H1 (cell line): ENCODE results near the gene PIBF1. TPM values are rescaled to one million over a fixed set of nuclear protein-coding genes. Genes with fewer than 3 reads are reported as not detected.

Source experiments
- CTCF ChIA-PET: fragments of 300-600 bp; sonication (Branson Sonifier 250); formaldehyde crosslinking; loops from one replicate; lab custom pipeline; 2021; ENCODE audit not compliant: partially characterized antibody; lab: Charles Lee
- POLR2A ChIA-PET: fragments of 300-600 bp; sonication (Branson Sonifier 250); formaldehyde crosslinking; loops from one replicate; lab custom pipeline; 2021; ENCODE audit warnings: inconsistent platforms; ENCODE audit not compliant: partially characterized antibody; lab: Charles Lee
- DNase-seq, 2 experiments: peaks; one replicate each; pipeline versions ENCODE4 v3.0.0 to v3.0.0-alpha.2; 2010 to 2022; ENCODE audit warnings: low spot score in 2 of 2, low read depth in 1 of 2, mixed read lengths in 1 of 2
- FAIRE-seq: peaks from 2 replicates; lab custom pipeline; 2011; peaks lifted over from hg19 to GRCh38; lab: Jason Lieb, UNC
- H2AFZ ChIP-seq: 2 replicates; pipeline ENCODE4 v1.8.1; 2012; ENCODE audit warnings: low read length, inconsistent platforms
- H2AK5ac ChIP-seq: 2 replicates; pipeline ENCODE4 v1.6.1; 2013; ENCODE audit warnings: low read depth, low read length
- H2BK120ac ChIP-seq: replicated peaks from 2 replicates; pipeline ENCODE3; 2013; ENCODE audit warnings: low read depth, low read length, inconsistent platforms
- H2BK12ac ChIP-seq: 2 replicates; pipeline ENCODE4 v1.6.1; 2013; ENCODE audit warnings: low read depth, low read length
- H2BK15ac ChIP-seq: 2 replicates; pipeline ENCODE4 v1.6.1; 2013; ENCODE audit warnings: low read length
- H2BK20ac ChIP-seq: 2 replicates; pipeline ENCODE4 v1.6.1; 2013; ENCODE audit warnings: low read length
- H2BK5ac ChIP-seq: 2 replicates; pipeline ENCODE4 v1.6.1; 2013; ENCODE audit warnings: low read depth, low read length
- H3K14ac ChIP-seq: 2 replicates; pipeline ENCODE4 v1.6.1; 2013; ENCODE audit warnings: inconsistent platforms; ENCODE audit not compliant: insufficient read length
- H3K18ac ChIP-seq: 2 replicates; pipeline ENCODE4 v1.6.1; 2013; ENCODE audit warnings: low read length; ENCODE audit errors: extremely low read depth
- H3K23ac ChIP-seq: 2 replicates; pipeline ENCODE4 v1.6.1; 2013; ENCODE audit warnings: inconsistent platforms; ENCODE audit not compliant: insufficient read length
- H3K23me2 ChIP-seq: 2 replicates; pipeline ENCODE4 v1.6.1; 2013; ENCODE audit warnings: low read depth, low read length
- H3K27ac ChIP-seq: 2 replicates; pipeline ENCODE4 v1.6.1; 2011; ENCODE audit warnings: low read depth, low read length, inconsistent platforms
- H3K27me3 ChIP-seq, 4 experiments: replicated peaks in 1 of 4; 1 replicate in 1 of 4; 2 replicates in 3 of 4; pipeline versions ENCODE4 v1.6.1 to v1.8.1; 2011 to 2013; ENCODE audit warnings: low read length in 3 of 4, mild to moderate bottlenecking in 3 of 4, inconsistent platforms in 2 of 4, mixed read lengths in 2 of 4, moderate library complexity in 1 of 4; ENCODE audit not compliant: control insufficient read depth in 3 of 4, insufficient read depth in 3 of 4; ENCODE audit errors: extremely low read depth in 1 of 4
- H3K36me3 ChIP-seq, 4 experiments: 2 replicates each; pipeline versions ENCODE4 v1.6.1 to v1.8.1; 2011 to 2013; ENCODE audit warnings: mild to moderate bottlenecking in 4 of 4, low read length in 3 of 4, moderate library complexity in 2 of 4, control low read depth in 1 of 4, inconsistent platforms in 1 of 4; ENCODE audit not compliant: insufficient read depth in 4 of 4, control insufficient read depth in 2 of 4
- H3K4ac ChIP-seq: replicated peaks from 2 replicates; pipeline ENCODE3; 2013; ENCODE audit warnings: low read length, low read depth, mixed read lengths, inconsistent platforms; ENCODE audit not compliant: insufficient read length
- H3K4me1 ChIP-seq, 4 experiments: replicated peaks in 1 of 4; 1 replicate in 1 of 4; 2 replicates in 3 of 4; pipeline versions ENCODE4 v1.6.1 to v1.8.1; 2011 to 2013; ENCODE audit warnings: low read length in 3 of 4, inconsistent platforms in 2 of 4, mixed read lengths in 1 of 4; ENCODE audit not compliant: insufficient read depth in 4 of 4, control insufficient read depth in 3 of 4
- H3K4me2 ChIP-seq, 2 experiments: 2 replicates each; pipeline versions ENCODE4 v1.6.1 to v1.8.1; 2011 to 2013; ENCODE audit warnings: low read depth in 2 of 2, low read length in 2 of 2, control low read depth in 1 of 2, inconsistent platforms in 1 of 2, mild to moderate bottlenecking in 1 of 2; ENCODE audit not compliant: insufficient read depth in 1 of 2
- H3K4me3 ChIP-seq, 4 experiments: fragments of 200-600, 300-600 bp in 1 of 4; sonication (generic), shearing (Covaris generic), sonication (Bioruptor Twin) in 1 of 4; 2 replicates each; pipeline versions ENCODE4 v1.5.1 to v1.8.1; 2011 to 2016; ENCODE audit warnings: low read length in 4 of 4, low read depth in 3 of 4, control low read depth in 2 of 4, inconsistent platforms in 2 of 4, mild to moderate bottlenecking in 2 of 4, mixed read lengths in 1 of 4, moderate library complexity in 1 of 4; ENCODE audit not compliant: insufficient read depth in 2 of 4; ENCODE audit errors: extremely low read depth in 1 of 4
- H3K56ac ChIP-seq: replicated peaks from 2 replicates; pipeline ENCODE3; 2013; ENCODE audit warnings: low read depth, mild to moderate bottlenecking, mixed read lengths, low read length, inconsistent platforms; ENCODE audit not compliant: insufficient read length
- H3K79me1 ChIP-seq: 2 replicates; pipeline ENCODE4 v1.6.1; 2013; ENCODE audit warnings: low read depth, low read length, control low read depth
- H3K79me2 ChIP-seq, 2 experiments: 2 replicates each; pipeline versions ENCODE4 v1.6.1 to v1.8.1; 2012 to 2013; ENCODE audit warnings: low read length in 2 of 2, mild to moderate bottlenecking in 2 of 2, inconsistent platforms in 1 of 2; ENCODE audit not compliant: insufficient read depth in 2 of 2, control insufficient read depth in 1 of 2
- H3K9ac ChIP-seq, 4 experiments: replicated peaks in 1 of 4; 1 replicate in 1 of 4; 2 replicates in 3 of 4; pipeline versions ENCODE4 v1.6.1 to v1.8.1; 2011 to 2013; ENCODE audit warnings: low read depth in 3 of 4, low read length in 3 of 4, control low read depth in 2 of 4, mild to moderate bottlenecking in 2 of 4, moderate library complexity in 2 of 4, inconsistent platforms in 1 of 4; ENCODE audit errors: extremely low read depth in 1 of 4
- H3K9me3 ChIP-seq, 2 experiments: 2 replicates each; pipeline versions ENCODE4 v1.6.1 to v1.8.1; 2012 to 2013; ENCODE audit warnings: mild to moderate bottlenecking in 2 of 2, moderate library complexity in 2 of 2, control low read depth in 1 of 2, inconsistent platforms in 1 of 2, low read depth in 1 of 2, low read length in 1 of 2, mixed read lengths in 1 of 2; ENCODE audit not compliant: insufficient read depth in 2 of 2
- H4K20me1 ChIP-seq, 2 experiments: replicated peaks in 1 of 2; 2 replicates each; pipeline versions ENCODE3 to v1.8.1; 2011 to 2013; ENCODE audit warnings: inconsistent platforms in 2 of 2, low read length in 2 of 2, mild to moderate bottlenecking in 1 of 2; ENCODE audit not compliant: insufficient read depth in 2 of 2, control insufficient read depth in 1 of 2
- H4K5ac ChIP-seq: 2 replicates; pipeline ENCODE4 v1.6.1; 2013; ENCODE audit warnings: low read length, low read depth, mixed read lengths, inconsistent platforms; ENCODE audit not compliant: insufficient read length
- H4K8ac ChIP-seq: 2 replicates; pipeline ENCODE4 v1.8.0; 2013; ENCODE audit warnings: mild to moderate bottlenecking, moderate library complexity, low read length, inconsistent platforms; ENCODE audit not compliant: insufficient read depth; ENCODE audit errors: extremely low read depth
- H4K91ac ChIP-seq: replicated peaks from 2 replicates; pipeline ENCODE3; 2013; ENCODE audit warnings: low read length, mixed read lengths, inconsistent platforms; ENCODE audit not compliant: insufficient read length
- BACH1 ChIP-seq: IDR thresholded peaks from 2 replicates; pipeline ENCODE4 v1.6.1; 2012; ENCODE audit warnings: low read length, improper control_type of control experiment
- CBX5 ChIP-seq: fragments of 300-800, 300-1000 bp; sonication (generic); IDR thresholded peaks from 2 replicates; pipeline ENCODE4 v1.7.1; 2016; ENCODE audit warnings: antibody characterized with exemption, low read length, low read depth
- EGR1 ChIP-seq: IDR thresholded peaks from 2 replicates; pipeline ENCODE4 v1.6.1; 2011; ENCODE audit warnings: low read depth, low read length, borderline replicate concordance
- EZH2 ChIP-seq: fragments of 200-600 bp; sonication (generic); IDR thresholded peaks from 2 replicates; pipeline ENCODE4 v1.7.1; 2012; ENCODE audit warnings: low read depth, mild to moderate bottlenecking, moderate library complexity, low read length, inconsistent platforms; ENCODE audit not compliant: severe bottlenecking
- GABPA ChIP-seq: IDR thresholded peaks from 2 replicates; pipeline ENCODE4 v1.6.1; 2011; ENCODE audit warnings: mild to moderate bottlenecking, low read length, moderate library complexity, borderline replicate concordance; ENCODE audit not compliant: insufficient read depth
- JUN ChIP-seq: IDR thresholded peaks from 2 replicates; pipeline ENCODE4 v1.6.1; 2011; ENCODE audit warnings: low read depth, mild to moderate bottlenecking, improper control_type of control experiment, low read length
- KDM4A ChIP-seq: IDR thresholded peaks from one replicate; pipeline ENCODE4 v1.7.1; 2012; ENCODE audit warnings: low read depth, mild to moderate bottlenecking, moderate library complexity, low read length, inconsistent platforms; ENCODE audit not compliant: severe bottlenecking
- SP1 ChIP-seq: IDR thresholded peaks from 2 replicates; pipeline ENCODE4 v1.6.1; 2011; ENCODE audit warnings: low read depth, low read length
- SP2 ChIP-seq: IDR thresholded peaks from 2 replicates; pipeline ENCODE4 v1.6.1; 2012; ENCODE audit warnings: mild to moderate bottlenecking, low read length, inconsistent platforms
- TAF7 ChIP-seq: optimal IDR thresholded peaks from 2 replicates; pipeline ENCODE3; 2011; ENCODE audit warnings: low read depth, mild to moderate bottlenecking, inconsistent platforms, low read length, moderate library complexity, borderline replicate concordance
- TEAD4 ChIP-seq: IDR thresholded peaks from 2 replicates; pipeline ENCODE4 v1.6.1; 2012; ENCODE audit warnings: low read depth, low read length, inconsistent platforms, mixed read lengths
- ZNF274 ChIP-seq: IDR thresholded peaks from 2 replicates; pipeline ENCODE4 v1.7.0; 2012; ENCODE audit warnings: low read length, borderline replicate concordance; ENCODE audit errors: extremely low read depth
- WGBS, 2 experiments: shearing (Covaris generic) in 1 of 2; methylation state at CpG; one replicate each; pipeline versions ENCODE4 v1.1.6 to v1.1.7; 2013 to 2015; ENCODE audit warnings: low lambda C conversion rate in 2 of 2, mixed read lengths in 2 of 2, inconsistent platforms in 1 of 2, low coverage in 1 of 2, missing lambda C conversion rate in 1 of 2; ENCODE audit not compliant: insufficient replicate concordance in 2 of 2, insufficient coverage in 1 of 2, insufficient read length in 1 of 2; ENCODE audit errors: extremely low coverage in 1 of 2, missing lambda C conversion rate in 1 of 2; 5-methylcytosine and 5-hydroxymethylcytosine counted together
- polyA plus RNA-seq, 7 experiments: library from polyadenylated mRNA; depleted of rRNA in 3 of 7; stranded (reverse) in 5 of 7; unstranded in 2 of 7; fragments of >200 nt in 5 of 7; fragments of 200-250 nt in 2 of 7; gene quantifications; 1 replicate in 5 of 7; 2 replicates in 1 of 7; 4 replicates in 1 of 7; pipeline versions ENCODE4 v1.2.1 to v1.2.3, GENCODE V29; 2011 to 2013; ENCODE audit warnings: missing spikeins in 2 of 7, mixed read lengths in 2 of 7
- total RNA-seq: library from RNA; stranded (reverse); fragmentation: NEBNext Ultra II Directional; extraction: Animal tissue kit (Norgen Biotek cat#: 25700); gene quantifications from 2 replicates; pipeline ENCODE4 v1.2.1, GENCODE V29; 2021

Gene PIBF1
- total and polyA plus RNA-seq, 2 of the 8 experiments (the other 6 are each of a cell fraction or from before 2014, with no cell fraction given) = 1.1 to 13.2 TPM

- no peak overlapping the region for H3K14ac ChIP-seq
- no peak overlapping the region for H3K4me2 ChIP-seq
- no peak overlapping the region for H3K18ac ChIP-seq
- H2AK5ac ChIP-seq = no peak overlapping the region
- H2AFZ ChIP-seq = no peak overlapping the region
- H2BK15ac ChIP-seq = no peak overlapping the region
- H3K27ac ChIP-seq = no peak overlapping the region
- 88% methylated on average over 5 of the region's 5 CpGs; no CpG with 5 or more reads in 1 of the 2 experiments for WGBS, 2 experiments
- no peaks in the 10 kb centered on the region for H3K36me3 ChIP-seq
- ChIA-PET CTCF (no interaction called here), POLR2A (no interaction called here)
- FAIRE-seq (no peak), DNase-seq (no peak)
- no peaks in the 10 kb centered on the region for H3K23me2 ChIP-seq
- no peak for TF ChIP-seq SP2
- TF ChIP-seq EZH2 = no peak
- TF ChIP-seq JUN = no peak
- no peak for TF ChIP-seq KDM4A
- TF ChIP-seq TEAD4 = no peak
- TF ChIP-seq CBX5 = no peak
- TF ChIP-seq EGR1 = no peak
- no peak for TF ChIP-seq BACH1
- TF ChIP-seq ZNF274 = no peak
- no peak for TF ChIP-seq SP1
- TF ChIP-seq GABPA = no peak
- no peak for TF ChIP-seq TAF7
- no peak overlapping the region for H3K4me3 ChIP-seq
- no peaks in the 10 kb centered on the region for H3K79me2 ChIP-seq
- no peaks in the 10 kb centered on the region for H3K4me1 ChIP-seq
- H3K79me1 ChIP-seq = no peaks in the 10 kb centered on the region
- no peak overlapping the region for H4K91ac ChIP-seq
- H3K23ac ChIP-seq = no peak overlapping the region
- H3K27me3 ChIP-seq = no peaks in the 10 kb centered on the region
- H4K5ac ChIP-seq = no peak overlapping the region
- no peak overlapping the region for H3K56ac ChIP-seq
- no peak overlapping the region for H2BK12ac ChIP-seq
- no peak overlapping the region for H2BK20ac ChIP-seq
- no peaks in the 10 kb centered on the region for H4K20me1 ChIP-seq
- H3K9me3 ChIP-seq = no peaks in the 10 kb centered on the region
- no peak overlapping the region for H3K9ac ChIP-seq
- H3K4ac ChIP-seq = no peak overlapping the region
- no peak overlapping the region for H2BK5ac ChIP-seq
- H2BK120ac ChIP-seq = no peak overlapping the region
- no peak overlapping the region for H4K8ac ChIP-seq
Measured at GRCh38 chr13:72886272-72887067, 104.5 kb downstream of the PIBF1 start.
